HL-60 (cell line): ENCODE data around the gene PPP1R7.

Experiments used
- POLR2AphosphoS5 ChIP-seq: IDR thresholded peaks from 2 replicates; pipeline ENCODE4 v1.6.1; 2012; ENCODE audit warnings: low read depth
- SPI1 ChIP-seq: IDR thresholded peaks from 2 replicates; pipeline ENCODE4 v1.6.1; 2012; ENCODE audit warnings: low read depth, mild to moderate bottlenecking, borderline replicate concordance
- TF ChIP-seq, protein P1 (sequence below): IDR thresholded peaks from one replicate; pipeline ENCODE4 v1.5.1; 2011; ENCODE audit warnings: low read length, control low read depth, inconsistent platforms; ENCODE audit not compliant: insufficient read depth

DNA sequence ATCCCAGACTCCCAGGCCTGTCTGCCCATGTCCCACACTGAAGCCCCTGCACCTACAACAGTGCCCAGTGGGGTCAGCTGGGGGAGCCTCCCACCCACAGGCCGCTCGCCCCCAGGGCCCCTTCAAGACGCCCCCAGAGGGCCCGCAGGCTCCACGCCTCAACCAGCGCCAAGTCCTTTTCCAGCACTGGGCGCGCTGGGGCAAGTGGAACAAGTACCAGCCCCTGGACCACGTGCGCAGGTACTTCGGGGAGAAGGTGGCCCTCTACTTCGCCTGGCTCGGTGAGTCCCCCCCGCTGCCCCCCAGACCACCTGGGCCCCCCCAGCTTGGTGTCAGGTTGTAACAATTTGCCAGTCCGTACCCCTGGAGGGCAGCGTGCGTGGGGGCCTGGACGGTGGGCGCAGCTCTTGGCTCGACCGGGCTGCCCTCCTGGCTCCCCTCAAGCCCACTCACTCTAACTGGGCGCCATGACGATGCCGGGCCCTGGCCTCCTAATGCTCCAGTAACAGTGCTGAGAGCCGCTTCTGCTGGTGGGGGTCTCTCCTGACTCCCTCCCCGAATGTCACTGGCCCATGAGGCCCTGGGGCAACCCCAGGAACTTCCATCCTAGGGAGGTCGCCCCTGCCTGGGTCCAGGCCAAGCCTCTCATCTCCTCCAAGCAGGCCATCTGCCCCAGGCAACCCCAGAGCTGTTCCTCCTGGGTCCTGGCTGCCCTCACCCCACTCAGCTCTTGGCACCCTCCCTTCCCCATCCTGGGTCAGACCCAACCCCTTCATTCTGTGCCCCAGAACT lies 53.1 kb downstream of the PPP1R7 start:
- no peak for TF ChIP-seq SPI1
- TF ChIP-seq POLR2AphosphoS5, result no peak
- TF ChIP-seq, protein P1, sequence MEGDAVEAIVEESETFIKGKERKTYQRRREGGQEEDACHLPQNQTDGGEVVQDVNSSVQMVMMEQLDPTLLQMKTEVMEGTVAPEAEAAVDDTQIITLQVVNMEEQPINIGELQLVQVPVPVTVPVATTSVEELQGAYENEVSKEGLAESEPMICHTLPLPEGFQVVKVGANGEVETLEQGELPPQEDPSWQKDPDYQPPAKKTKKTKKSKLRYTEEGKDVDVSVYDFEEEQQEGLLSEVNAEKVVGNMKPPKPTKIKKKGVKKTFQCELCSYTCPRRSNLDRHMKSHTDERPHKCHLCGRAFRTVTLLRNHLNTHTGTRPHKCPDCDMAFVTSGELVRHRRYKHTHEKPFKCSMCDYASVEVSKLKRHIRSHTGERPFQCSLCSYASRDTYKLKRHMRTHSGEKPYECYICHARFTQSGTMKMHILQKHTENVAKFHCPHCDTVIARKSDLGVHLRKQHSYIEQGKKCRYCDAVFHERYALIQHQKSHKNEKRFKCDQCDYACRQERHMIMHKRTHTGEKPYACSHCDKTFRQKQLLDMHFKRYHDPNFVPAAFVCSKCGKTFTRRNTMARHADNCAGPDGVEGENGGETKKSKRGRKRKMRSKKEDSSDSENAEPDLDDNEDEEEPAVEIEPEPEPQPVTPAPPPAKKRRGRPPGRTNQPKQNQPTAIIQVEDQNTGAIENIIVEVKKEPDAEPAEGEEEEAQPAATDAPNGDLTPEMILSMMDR, result no peak
